IMR-90 (cell line): Measurements from ENCODE around the gene CBFA2T3. TPM values are rescaled to one million over a fixed set of nuclear protein-coding genes. Genes with fewer than 3 reads are reported as not detected.

Experiments used
- ATAC-seq: fragments of 200-7000 bp; cut with Tn5 transposase; 2 replicates; pipeline ENCODE4 v1.9.1; 2020; ENCODE audit warnings: low read depth, mild to moderate bottlenecking, moderate library complexity
- BruUV-seq: library from RNA; stranded (reverse); fragments of 400-500 nt; replicated peaks from 2 replicates; lab custom pipeline; 2021; lab: Mats Ljungman, UMichigan
- CTCF ChIA-PET: fragments of 300-600 bp; formaldehyde crosslinking; extraction: SDS; loops from one replicate; lab custom pipeline; 2021; ENCODE audit warnings: antibody characterized with exemption; lab: Yijun Ruan, JAX
- POLR2A ChIA-PET: fragments of 300-600 bp; sonication (Branson Sonifier 250); formaldehyde crosslinking; loops from one replicate; lab custom pipeline; 2022; ENCODE audit warnings: antibody characterized with exemption; ENCODE audit not compliant: unreplicated experiment; lab: Charles Lee
- DNase-seq: peaks from one replicate; pipeline ENCODE4 v3.0.0; 2013
- H2AFZ ChIP-seq: replicated peaks from 2 replicates; pipeline ENCODE3; 2013; ENCODE audit warnings: low read length, mild to moderate bottlenecking; ENCODE audit not compliant: poor library complexity
- H2AK5ac ChIP-seq: 2 replicates; pipeline ENCODE4 v1.6.1; 2013; ENCODE audit warnings: low read depth, low read length, inconsistent platforms
- H2AK9ac ChIP-seq: replicated peaks from 2 replicates; pipeline ENCODE3; 2013; ENCODE audit warnings: mild to moderate bottlenecking, low read depth, low read length, moderate library complexity; ENCODE audit not compliant: poor library complexity
- H2BK120ac ChIP-seq: 2 replicates; pipeline ENCODE4 v1.6.1; 2013; ENCODE audit warnings: low read depth, low read length, inconsistent platforms
- H2BK15ac ChIP-seq: 3 replicates; pipeline ENCODE4 v1.6.1; 2013; ENCODE audit warnings: low read depth, low read length, inconsistent platforms
- H2BK20ac ChIP-seq: 2 replicates; pipeline ENCODE4 v1.6.1; 2013; ENCODE audit warnings: low read depth, mild to moderate bottlenecking, inconsistent platforms, low read length, moderate library complexity
- H2BK5ac ChIP-seq: 2 replicates; pipeline ENCODE4 v1.6.1; 2013; ENCODE audit warnings: mild to moderate bottlenecking, low read depth, low read length, inconsistent platforms; ENCODE audit not compliant: poor library complexity, severe bottlenecking
- H3K14ac ChIP-seq: replicated peaks from 2 replicates; pipeline ENCODE4 v1.6.1; 2013; ENCODE audit warnings: low read depth, low read length, inconsistent platforms
- H3K18ac ChIP-seq: 2 replicates; pipeline ENCODE4 v1.6.1; 2013; ENCODE audit warnings: low read depth, low read length, control low read depth
- H3K23ac ChIP-seq: 2 replicates; pipeline ENCODE4 v1.6.1; 2013; ENCODE audit warnings: low read depth, low read length, inconsistent platforms
- H3K27ac ChIP-seq: 2 replicates; pipeline ENCODE4 v1.5.1; 2013; ENCODE audit warnings: mild to moderate bottlenecking, control low read depth, low read length; ENCODE audit not compliant: insufficient read depth
- H3K27me3 ChIP-seq: 2 replicates; pipeline ENCODE4 v1.6.1; 2013; ENCODE audit warnings: low read length; ENCODE audit not compliant: control insufficient read depth, insufficient read depth
- H3K36me3 ChIP-seq: 2 replicates; pipeline ENCODE4 v1.6.1; 2013; ENCODE audit warnings: low read length, mixed read lengths; ENCODE audit not compliant: control insufficient read depth, insufficient read depth
- H3K4ac ChIP-seq: 2 replicates; pipeline ENCODE4 v1.6.1; 2013; ENCODE audit warnings: low read depth, low read length, inconsistent platforms
- H3K4me1 ChIP-seq: 2 replicates; pipeline ENCODE4 v1.6.1; 2013; ENCODE audit warnings: low read length, mixed read lengths; ENCODE audit not compliant: control insufficient read depth, insufficient read depth
- H3K4me2 ChIP-seq: 2 replicates; pipeline ENCODE4 v1.6.1; 2013; ENCODE audit warnings: low read depth, mild to moderate bottlenecking, control low read depth, low read length, moderate library complexity
- H3K4me3 ChIP-seq: 2 replicates; pipeline ENCODE4 v1.5.1; 2013; ENCODE audit warnings: low read depth, mild to moderate bottlenecking, control low read depth, low read length, moderate library complexity; ENCODE audit not compliant: insufficient read depth
- H3K56ac ChIP-seq: 2 replicates; pipeline ENCODE4 v1.6.1; 2013; ENCODE audit warnings: low read length, inconsistent platforms; ENCODE audit not compliant: insufficient read depth; ENCODE audit errors: extremely low read depth
- H3K79me1 ChIP-seq, 2 experiments: 2 replicates each; pipeline ENCODE4 v1.6.1; 2013; ENCODE audit warnings: low read length in 2 of 2, inconsistent platforms in 1 of 2, low read depth in 1 of 2
- H3K9ac ChIP-seq: 2 replicates; pipeline ENCODE4 v1.6.1; 2013; ENCODE audit warnings: low read depth, low read length, control low read depth
- H3K9me1 ChIP-seq: 2 replicates; pipeline ENCODE4 v1.6.1; 2013; ENCODE audit warnings: low read length, inconsistent platforms; ENCODE audit not compliant: insufficient read depth
- H3K9me3 ChIP-seq: 2 replicates; pipeline ENCODE4 v1.6.1; 2013; ENCODE audit warnings: low read length; ENCODE audit not compliant: control insufficient read depth, insufficient read depth
- H4K20me1 ChIP-seq: 2 replicates; pipeline ENCODE4 v1.6.1; 2013; ENCODE audit warnings: low read length, inconsistent platforms; ENCODE audit not compliant: insufficient read depth
- H4K5ac ChIP-seq: 2 replicates; pipeline ENCODE4 v1.6.1; 2013; ENCODE audit warnings: mild to moderate bottlenecking, low read depth, low read length, control low read depth
- H4K8ac ChIP-seq, 2 experiments: 2 replicates each; pipeline ENCODE4 v1.6.1; 2013; ENCODE audit warnings: low read depth in 2 of 2, low read length in 2 of 2, control low read depth in 1 of 2, inconsistent platforms in 1 of 2
- H4K91ac ChIP-seq: 2 replicates; pipeline ENCODE4 v1.6.1; 2013; ENCODE audit warnings: low read depth, low read length, inconsistent platforms; ENCODE audit not compliant: insufficient read depth
- BHLHE40 ChIP-seq: fragments of 150-350 bp; IDR thresholded peaks from 2 replicates; pipeline ENCODE4 v1.6.1; 2016; ENCODE audit warnings: mild to moderate bottlenecking, low read depth, low read length
- CEBPB ChIP-seq: IDR thresholded peaks from 2 replicates; pipeline ENCODE4 v1.6.1; 2012; ENCODE audit warnings: low read depth, low read length, improper control_type of control experiment
- CHD1 ChIP-seq: IDR thresholded peaks from 2 replicates; pipeline ENCODE4 v1.6.1; 2012; ENCODE audit warnings: low read depth, low read length, improper control_type of control experiment
- CTCF ChIP-seq: conservative IDR thresholded peaks from 2 replicates; pipeline ENCODE4 v1.5.1; 2012; ENCODE audit warnings: mild to moderate bottlenecking, low read depth, low read length, improper control_type of control experiment
- ELK1 ChIP-seq: fragments of 150-350 bp; IDR thresholded peaks from 2 replicates; pipeline ENCODE4 v1.6.1; 2016; ENCODE audit warnings: low read depth, mild to moderate bottlenecking, low read length, moderate library complexity, borderline replicate concordance
- FOS ChIP-seq: fragments of 150-350 bp; IDR thresholded peaks from 2 replicates; pipeline ENCODE4 v1.6.1; 2016; ENCODE audit warnings: low read depth, low read length
- MAFK ChIP-seq: IDR thresholded peaks from 2 replicates; pipeline ENCODE4 v1.6.1; 2012; ENCODE audit warnings: low read depth, low read length, improper control_type of control experiment
- MAZ ChIP-seq: IDR thresholded peaks from 2 replicates; pipeline ENCODE4 v1.6.1; 2012; ENCODE audit warnings: low read depth, mild to moderate bottlenecking, low read length, improper control_type of control experiment, moderate library complexity, borderline replicate concordance
- MXI1 ChIP-seq: IDR thresholded peaks from 2 replicates; pipeline ENCODE4 v1.6.1; 2012; ENCODE audit warnings: low read depth, mild to moderate bottlenecking, low read length, moderate library complexity, borderline replicate concordance
- NFE2L2 ChIP-seq: fragments of 150-350 bp; IDR thresholded peaks from 2 replicates; pipeline ENCODE4 v1.6.1; 2016; ENCODE audit warnings: low read depth, mild to moderate bottlenecking, low read length
- POLR2A ChIP-seq: IDR thresholded peaks from 2 replicates; pipeline ENCODE4 v1.6.1; 2012; ENCODE audit warnings: mild to moderate bottlenecking, low read depth, low read length
- RAD21 ChIP-seq: IDR thresholded peaks from 2 replicates; pipeline ENCODE4 v1.6.1; 2012; ENCODE audit warnings: low read length, improper control_type of control experiment
- RCOR1 ChIP-seq: IDR thresholded peaks from 2 replicates; pipeline ENCODE4 v1.6.1; 2012; ENCODE audit warnings: mild to moderate bottlenecking, low read length, improper control_type of control experiment; ENCODE audit not compliant: insufficient replicate concordance
- RFX5 ChIP-seq: IDR thresholded peaks from 2 replicates; pipeline ENCODE4 v1.8.0; 2012; ENCODE audit warnings: low read depth, mild to moderate bottlenecking, low read length, moderate library complexity
- SMC3 ChIP-seq: fragments of 150-350 bp; IDR thresholded peaks from 2 replicates; pipeline ENCODE4 v1.6.1; 2016; ENCODE audit warnings: low read depth, mild to moderate bottlenecking, antibody characterized with exemption, low read length, moderate library complexity
- USF2 ChIP-seq: fragments of 150-350 bp; IDR thresholded peaks from 2 replicates; pipeline ENCODE4 v1.6.1; 2017; ENCODE audit warnings: mild to moderate bottlenecking, antibody characterized with exemption, low read length, low read depth
- WGBS, 2 experiments: methylation state at CpG; one replicate each; pipeline versions ENCODE4 v1.1.5 to v1.1.7; 2013; ENCODE audit warnings: missing lambda C conversion rate in 2 of 2; ENCODE audit not compliant: insufficient read length in 1 of 2; ENCODE audit errors: extremely low coverage in 2 of 2; 5-methylcytosine and 5-hydroxymethylcytosine counted together
- dilution Hi-C: fragments of 300-500 bp; cut with HindIII; formaldehyde crosslinking; loops from one replicate; pipeline ENCODE4 v1.14.3; 2018; ENCODE audit warnings: low sequenced_read_pairs; ENCODE audit not compliant: unreplicated experiment
- in situ Hi-C: fragments of 300-500 bp; cut with MboI; formaldehyde crosslinking; loops from 3 replicates; pipeline ENCODE4 v1.14.3; 2019; ENCODE audit warnings: low sequenced_read_pairs, inconsistent platforms, mixed read lengths
- intact Hi-C: fragments of 100-400 bp; cut with micrococcal nuclease; formaldehyde crosslinking; loops from 2 replicates; pipeline ENCODE4 v1.10.0; 2022
- polyA plus RNA-seq, 3 experiments: library from polyadenylated mRNA; depleted of rRNA; stranded (reverse); fragments of >200 nt; gene quantifications; 2 replicates each; pipeline ENCODE4 v1.2.3, GENCODE V29; 2012; ENCODE audit warnings: low replicate concordance in 1 of 3
- total RNA-seq: library from RNA; depleted of rRNA; stranded (reverse); fragments of >200 nt; gene quantifications from 2 replicates; pipeline ENCODE4 v1.2.3, GENCODE V29; 2012

The CBFA2T3 gene
- total and polyA plus RNA-seq, 2 of the 4 experiments (the other 2 are of a cell fraction): not detected

- Histone ChIP-seq H3K4me1 (peaks cover 3% of the 10 kb centered on the region; the same call in 1 of the 2 replicates), H2AFZ (peak overlapping the region; percentile 33), H3K56ac (no peak overlapping the region), H3K4me3 (no peak overlapping the region), H3K14ac (no peak overlapping the region), H2BK5ac (no peak overlapping the region), H4K8ac (no peak overlapping the region), H3K18ac (no peak overlapping the region), H3K27me3 (no peaks in the 10 kb centered on the region), H2AK5ac (no peak overlapping the region), H2BK120ac (no peak overlapping the region), H4K91ac (no peak overlapping the region), H3K9me3 (no peaks in the 10 kb centered on the region), H2BK15ac (no peak overlapping the region), H2BK20ac (no peak overlapping the region), H3K27ac (no peak overlapping the region), H2AK9ac (no peak overlapping the region), H3K79me1 (peaks cover 4 to 16% of the 10 kb centered on the region in 2 experiments; a peak in 2 of 4 replicates), H3K9me1 (no peaks in the 10 kb centered on the region), H4K20me1 (0 out of 2 replicates have a peak, but pooled peaks cover 3% of the 10 kb centered on the region), H3K23ac (no peak overlapping the region), H4K5ac (no peak overlapping the region), H3K4ac (no peak overlapping the region), H3K4me2 (no peak overlapping the region), H3K9ac (no peak overlapping the region), H3K36me3 (peaks cover 31% of the 10 kb centered on the region)
- POLR2A ChIA-PET: no interaction called here
- ATAC-seq (no peak), DNase-seq (no peak)
- CTCF ChIA-PET: no interaction called here
- WGBS, 2 experiments: 91% methylated on average over 13 of the region's 20 CpGs; no CpG with 5 or more reads in 1 of the 2 experiments
- dilution Hi-C loops (no loop called here), in situ Hi-C loops (no loop called here), intact Hi-C loops (no loop called here)
- TF ChIP-seq USF2: no peak
- no peak for TF ChIP-seq CEBPB
- TF ChIP-seq NFE2L2: no peak
- no peak for TF ChIP-seq RAD21
- no peak for TF ChIP-seq RCOR1
- TF ChIP-seq BHLHE40: no peak
- TF ChIP-seq CHD1: no peak
- TF ChIP-seq ELK1: no peak
- no peak for TF ChIP-seq MAZ
- TF ChIP-seq MXI1: no peak
- no peak for TF ChIP-seq RFX5
- no peak for TF ChIP-seq CTCF
- no peak for TF ChIP-seq MAFK
- no peak for TF ChIP-seq FOS
- TF ChIP-seq POLR2A: no peak
- TF ChIP-seq SMC3: no peak
- no TSS peak for BruUV-seq
Observed at GRCh38 chr16:88843256-88843655, 133.8 kb downstream of the CBFA2T3 start.
